Pancreas (tissue), 10 donors: ENCODE data around the gene MVB12A. TPM values are rescaled to one million over a fixed set of nuclear protein-coding genes. Genes with fewer than 3 reads are reported as not detected.

ENCODE experiments used
- ATAC-seq, 4 donors: fragments of 200-7000 bp; cut with Tn5 transposase; one replicate each; pipeline versions ENCODE4 v1.8.0 to v1.9.1; 2020; ENCODE audit warnings: mild to moderate bottlenecking in 4 of 4, moderate library complexity in 4 of 4
- DNase-seq, 6 donors: peaks; one replicate each; pipeline ENCODE4 v3.0.0-alpha.2; 2020
- FAIRE-seq: peaks from 2 replicates; lab custom pipeline; 2012; peaks lifted over from hg19 to GRCh38; lab: Jason Lieb, UNC
- H3K27ac ChIP-seq, 4 donors: fragments of 200-600 bp; sonication (generic); 1 replicate in 3 of 4; 2 replicates in 1 of 4; pipeline versions ENCODE4 v1.5.0 to v1.8.0; 2020
- H3K27me3 ChIP-seq, 4 donors: fragments of 200-600 bp; one replicate each; pipeline ENCODE4 v1.8.0; 2021
- H3K36me3 ChIP-seq, 3 donors: fragments of 200-600 bp; sonication (generic) in 1 of 3; one replicate each; pipeline versions ENCODE4 v1.5.0 to v1.8.0; 2020 to 2021
- H3K4me1 ChIP-seq, 3 donors: fragments of 200-600 bp; one replicate each; pipeline ENCODE4 v1.8.0; 2021
- H3K4me3 ChIP-seq, 4 donors: fragments of 200-600 bp; sonication (generic) in 2 of 4; one replicate each; pipeline versions ENCODE4 v1.5.0 to v1.8.0; 2020 to 2021
- H3K9me3 ChIP-seq, 4 donors: fragments of 200-600 bp; one replicate each; pipeline ENCODE4 v1.8.0; 2021
- WGBS, 2 donors: extraction: QIAGEN DNeasy Blood & Tissue Kit; methylation state at CpG; one replicate each; pipeline ENCODE4 v1.1.7; 2013; 5-methylcytosine and 5-hydroxymethylcytosine counted together
- intact Hi-C, 3 donors: fragments of 100-400 bp; cut with DNase I; formaldehyde crosslinking; loops; one replicate each; pipeline versions ENCODE4 v1.11.1 to v1.14.2; 2022
- polyA plus RNA-seq, 2 donors: library from polyadenylated mRNA; stranded (reverse); fragments of 200-250 nt; gene quantifications; one replicate each; pipeline ENCODE4 v1.2.3, GENCODE V29; 2013
- total RNA-seq, 6 donors: library from RNA; stranded (reverse); fragmentation: NEBNext Ultra II Directional in 4 of 6; extraction: Animal tissue kit (Norgen Biotek cat#: 25700) in 4 of 6; gene quantifications; one replicate each; pipeline versions ENCODE4 v1.2.1 to v1.2.4, GENCODE V29; 2021 to 2023
- TF ChIP-seq, protein P1 (sequence below), 4 donors: fragments of 200-600 bp; sonication (generic) in 3 of 4; IDR thresholded peaks; one replicate each; pipeline versions ENCODE4 v1.5.0 to v1.8.0; 2021; ENCODE audit warnings: antibody characterized with exemption in 4 of 4
- donor health status: healthy with polysubstance abuse.
- donor health status: DM: no; HTN: no; CAD: no; lungs with moderate emphysema.
- donor health status: DM: no; HTN: no; CAD: no.
- donor health status: control.
- donor health status: control.
- donor health status: Bipolar disorder and iron deficiency.
- donor health status: DM: yes; HTN: yes; CAD: no.
- donor health status: DM: no; HTN: no; CAD: no.
- donor health status: DM: no; HTN: no; CAD: no.
- donor health status: DM: yes; HTN: yes; CAD: no.

The MVB12A gene
- total and polyA plus RNA-seq, 8 donors: 20.6 to 58.7 (median 25.4) TPM

DNA sequence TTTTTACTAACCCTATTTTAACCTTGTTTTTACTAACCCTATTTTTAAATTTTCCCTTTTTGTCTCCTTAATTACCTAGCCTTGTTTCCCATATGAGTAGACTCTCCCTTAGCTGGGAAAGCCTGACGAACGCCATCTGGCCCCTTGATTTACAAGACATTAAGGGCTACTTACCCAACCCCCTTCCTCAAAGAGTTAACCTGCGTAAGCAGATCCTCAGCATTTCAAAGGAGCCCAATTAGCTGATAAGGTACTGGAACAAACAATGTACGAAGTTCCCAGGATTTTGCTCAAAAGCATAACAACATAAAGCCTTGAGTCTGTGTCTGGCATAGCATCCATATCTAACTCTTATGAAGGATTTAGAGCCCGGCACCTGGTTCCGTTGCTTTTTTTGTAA lies 4.7 kb upstream of the MVB12A start:
- intact Hi-C loops: no loop called here
- FAIRE-seq (no peak), ATAC-seq (no peak), DNase-seq (no peak)
- Histone ChIP-seq H3K4me1 (peaks cover 0 to 5% (median 0%) of the 10 kb centered on the region in 3 donors), H3K9me3 (no peaks in the 10 kb centered on the region), H3K36me3 (no peaks in the 10 kb centered on the region), H3K27ac (no peak overlapping the region), H3K27me3 (no peaks in the 10 kb centered on the region), H3K4me3 (no peak overlapping the region)
- 43 to 53% methylated on average over 6 of the region's 6 CpGs for WGBS, 2 donors
- TF ChIP-seq, protein P1, sequence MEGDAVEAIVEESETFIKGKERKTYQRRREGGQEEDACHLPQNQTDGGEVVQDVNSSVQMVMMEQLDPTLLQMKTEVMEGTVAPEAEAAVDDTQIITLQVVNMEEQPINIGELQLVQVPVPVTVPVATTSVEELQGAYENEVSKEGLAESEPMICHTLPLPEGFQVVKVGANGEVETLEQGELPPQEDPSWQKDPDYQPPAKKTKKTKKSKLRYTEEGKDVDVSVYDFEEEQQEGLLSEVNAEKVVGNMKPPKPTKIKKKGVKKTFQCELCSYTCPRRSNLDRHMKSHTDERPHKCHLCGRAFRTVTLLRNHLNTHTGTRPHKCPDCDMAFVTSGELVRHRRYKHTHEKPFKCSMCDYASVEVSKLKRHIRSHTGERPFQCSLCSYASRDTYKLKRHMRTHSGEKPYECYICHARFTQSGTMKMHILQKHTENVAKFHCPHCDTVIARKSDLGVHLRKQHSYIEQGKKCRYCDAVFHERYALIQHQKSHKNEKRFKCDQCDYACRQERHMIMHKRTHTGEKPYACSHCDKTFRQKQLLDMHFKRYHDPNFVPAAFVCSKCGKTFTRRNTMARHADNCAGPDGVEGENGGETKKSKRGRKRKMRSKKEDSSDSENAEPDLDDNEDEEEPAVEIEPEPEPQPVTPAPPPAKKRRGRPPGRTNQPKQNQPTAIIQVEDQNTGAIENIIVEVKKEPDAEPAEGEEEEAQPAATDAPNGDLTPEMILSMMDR (IDR thresholded peaks at IDR 0.05): no peak

GRCh38 chr19:17418710-17419109 lies 1.1 kb upstream of the MVB12A start:
- ATAC-seq: no peak
- no peak for DNase-seq
- no peaks in the 10 kb centered on the region for H3K36me3 ChIP-seq
- H3K4me3 ChIP-seq: no peak overlapping the region
- no peak overlapping the region for H3K27ac ChIP-seq
- no peak for FAIRE-seq
- intact Hi-C loops: no loop called here
- H3K4me1 ChIP-seq: peaks cover 0 to 5% (median 0%) of the 10 kb centered on the region in 3 donors
- TF ChIP-seq, protein P1 (IDR thresholded peaks at IDR 0.05): no peak
- no peaks in the 10 kb centered on the region for H3K27me3 ChIP-seq
- WGBS, 2 donors: 60 to 61% methylated on average over 3 of the region's 3 CpGs
- H3K9me3 ChIP-seq: no peaks in the 10 kb centered on the region

DNA sequence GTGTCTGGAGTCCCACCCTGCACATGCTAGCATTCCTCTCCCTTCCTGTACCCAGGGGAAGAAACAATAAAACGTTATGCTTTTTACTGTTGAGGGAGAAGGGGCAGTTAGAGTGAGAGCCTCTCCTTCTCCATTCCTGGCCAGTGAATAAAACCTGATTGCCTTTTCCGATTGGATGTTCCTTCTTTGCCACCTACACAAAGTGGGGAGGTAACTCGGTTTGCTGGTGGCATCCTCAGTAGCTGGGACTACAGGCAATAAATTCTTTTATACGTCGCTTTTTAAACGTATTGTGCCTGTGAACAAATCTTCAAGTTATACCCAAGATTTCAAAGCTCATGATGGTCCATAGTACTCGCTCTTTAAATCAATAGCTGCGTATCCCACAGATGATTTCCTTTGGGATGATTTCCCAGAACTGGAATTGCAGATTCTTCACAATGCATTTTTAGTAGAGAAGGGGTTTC lies 660 bp upstream of the MVB12A start:
- intact Hi-C loops: no loop called here
- Histone ChIP-seq H3K27ac (peak overlapping the region; percentile 31 to 84 (median 62)), H3K4me3 (peak overlapping the region; percentile 12 to 90 (median 86)), H3K4me1 (peaks cover 0 to 5% (median 0%) of the 10 kb centered on the region in 3 donors), H3K27me3 (no peaks in the 10 kb centered on the region), H3K9me3 (no peaks in the 10 kb centered on the region), H3K36me3 (peaks cover 0 to 3% (median 0%) of the 10 kb centered on the region in 3 donors)
- no peak for ATAC-seq
- TF ChIP-seq, protein P1 (IDR thresholded peaks at IDR 0.05): no peak
- 30% methylated on average over 8 of the region's 8 CpGs for WGBS, 2 donors
- FAIRE-seq: no peak
- no peak for DNase-seq

GRCh38 chr19:17420475-17420924 lies 653 bp downstream of the MVB12A start:
- intact Hi-C loops: no loop called here
- Histone ChIP-seq H3K4me3 (peak overlapping the region; percentile 70 to 90 (median 86)), H3K36me3 (peaks cover 0 to 3% (median 0%) of the 10 kb centered on the region in 3 donors), H3K4me1 (peaks cover 0 to 5% (median 0%) of the 10 kb centered on the region in 3 donors), H3K27me3 (no peaks in the 10 kb centered on the region), H3K9me3 (no peaks in the 10 kb centered on the region), H3K27ac (no peak overlapping the region)
- DNase-seq: peak in 4 of 6 donors; percentile 39 to 79 (median 60)
- TF ChIP-seq, protein P1 (IDR thresholded peaks at IDR 0.05): no peak
- ATAC-seq: peak in 3 of 4 donors; percentile 11 to 39 (median 23)
- 11 to 12% methylated on average over 25 of the region's 25 CpGs for WGBS, 2 donors
- FAIRE-seq: no peak

GRCh38 chr19:17421942-17422341 lies 2.1 kb downstream of the MVB12A start:
- no peak for DNase-seq
- Histone ChIP-seq H3K9me3 (no peaks in the 10 kb centered on the region), H3K4me1 (peaks cover 0 to 5% (median 0%) of the 10 kb centered on the region in 3 donors), H3K27ac (no peak overlapping the region), H3K36me3 (peaks cover 0 to 3% (median 0%) of the 10 kb centered on the region in 3 donors), H3K27me3 (no peaks in the 10 kb centered on the region), H3K4me3 (no peak overlapping the region)
- FAIRE-seq: no peak
- ATAC-seq: no peak
- TF ChIP-seq, protein P1 (IDR thresholded peaks at IDR 0.05): no peak
- intact Hi-C loops: no loop called here
- WGBS, 2 donors: 97% methylated on average over 4 of the region's 4 CpGs
